HepG2 (cell line): ENCODE data around the gene IP6K1. TPM values are rescaled to one million over a fixed set of nuclear protein-coding genes. Genes with fewer than 3 reads are reported as not detected.
A peak's percentile ranks its signal among the peaks of the same experiment; 100 is the strongest.

Source experiments
- CC2D1A ChIP-seq: sonication (generic); formaldehyde crosslinking; IDR thresholded peaks from 2 replicates; pipeline ENCODE4 v1.8.1; 2023; ENCODE audit warnings: mild to moderate bottlenecking, missing genetic modification reagents
- KAT7 ChIP-seq: IDR thresholded peaks from 2 replicates; pipeline ENCODE4 v1.6.1; 2018; ENCODE audit warnings: borderline replicate concordance, missing compliant biosample characterization
- KDM3A ChIP-seq: IDR thresholded peaks from 2 replicates; pipeline ENCODE4 v1.6.1; 2018; ENCODE audit warnings: low read depth, missing compliant biosample characterization
- KDM5B ChIP-seq: sonication (generic); formaldehyde crosslinking; IDR thresholded peaks from 2 replicates; pipeline ENCODE4 v1.4.0; 2020; ENCODE audit warnings: missing genetic modification reagents, mild to moderate bottlenecking, borderline replicate concordance
- MAZ ChIP-seq, 2 experiments: sonication (generic) in 1 of 2; formaldehyde crosslinking in 1 of 2; IDR thresholded peaks; 2 replicates each; pipeline versions ENCODE4 v1.5.0 to v1.6.1; 2012 to 2020; ENCODE audit warnings: low read depth in 2 of 2, mild to moderate bottlenecking in 2 of 2, borderline replicate concordance in 1 of 2, improper control_type of control experiment in 1 of 2, low read length in 1 of 2, missing genetic modification reagents in 1 of 2, moderate library complexity in 1 of 2
- YY1 ChIP-seq: IDR thresholded peaks from 2 replicates; pipeline ENCODE4 v1.6.1; 2011; ENCODE audit warnings: low read length, low read depth, moderate library complexity, mild to moderate bottlenecking; ENCODE audit not compliant: insufficient read depth, insufficient replicate concordance
- ZNF143 ChIP-seq: sonication (generic); formaldehyde crosslinking; IDR thresholded peaks from 2 replicates; pipeline ENCODE4 v1.4.0; 2020; ENCODE audit warnings: missing genetic modification reagents
- ZNF296 ChIP-seq: sonication (generic); formaldehyde crosslinking; conservative IDR thresholded peaks from 2 replicates; pipeline ENCODE4 v1.5.0; 2020; ENCODE audit warnings: mild to moderate bottlenecking, missing genetic modification reagents
- ZNF326 ChIP-seq: sonication (generic); formaldehyde crosslinking; IDR thresholded peaks from 2 replicates; pipeline ENCODE4 v1.4.0; 2020; ENCODE audit warnings: missing genetic modification reagents, borderline replicate concordance
- ZNF552 ChIP-seq: sonication (generic); formaldehyde crosslinking; IDR thresholded peaks from 2 replicates; pipeline ENCODE4 v1.9.0; 2022; ENCODE audit warnings: missing genetic modification reagents, mild to moderate bottlenecking, borderline replicate concordance
- ZNF607 ChIP-seq: sonication (generic); formaldehyde crosslinking; IDR thresholded peaks from 2 replicates; pipeline ENCODE4 v1.5.1; 2020; ENCODE audit warnings: missing genetic modification reagents, mild to moderate bottlenecking, borderline replicate concordance
- ZSCAN20 ChIP-seq: sonication (generic); formaldehyde crosslinking; IDR thresholded peaks from 2 replicates; pipeline ENCODE4 v1.4.0; 2020; ENCODE audit warnings: missing genetic modification reagents, mild to moderate bottlenecking, borderline replicate concordance
- ZZZ3 ChIP-seq: sonication (generic); formaldehyde crosslinking; IDR thresholded peaks from 2 replicates; pipeline ENCODE4 v1.4.0; 2020; ENCODE audit warnings: missing genetic modification reagents, mild to moderate bottlenecking, borderline replicate concordance
- polyA plus RNA-seq, 8 experiments: library from polyadenylated mRNA; depleted of rRNA in 3 of 8; stranded (reverse) in 7 of 8; unstranded in 1 of 8; fragments of >200 nt; fragmentation: Illumina TruSeq in 4 of 8; extraction: Trizol in 4 of 8; gene quantifications; 2 replicates each; pipeline versions ENCODE4 v1.2.1 to v1.2.3, GENCODE V29; 2011 to 2016; ENCODE audit warnings: low read depth in 4 of 8, missing spikeins in 1 of 8, mixed read lengths in 1 of 8; ENCODE audit not compliant: insufficient read depth in 1 of 8
- total RNA-seq, 5 experiments: library from RNA; depleted of rRNA; stranded (reverse); fragments of >200 nt; fragmentation: Illumina TruSeq; extraction: Trizol; gene quantifications; 2 replicates each; pipeline ENCODE4 v1.2.3, GENCODE V29; 2016; ENCODE audit warnings: low read depth in 1 of 5
- TF ChIP-seq, protein P1 (sequence below): sonication (generic); formaldehyde crosslinking; IDR thresholded peaks from 2 replicates; pipeline ENCODE4 v1.4.0; 2020; ENCODE audit warnings: mild to moderate bottlenecking, low read depth, missing genetic modification reagents
- TF ChIP-seq, protein P2 (sequence below): sonication (generic); formaldehyde crosslinking; IDR thresholded peaks from 2 replicates; pipeline ENCODE4 v1.4.0; 2020; ENCODE audit warnings: missing genetic modification reagents
- TF ChIP-seq, protein P3 (sequence below): sonication (generic); formaldehyde crosslinking; IDR thresholded peaks from 2 replicates; pipeline ENCODE4 v1.4.0; 2020; ENCODE audit warnings: missing genetic modification reagents, borderline replicate concordance
- TF ChIP-seq, protein P4 (sequence below): sonication (generic); formaldehyde crosslinking; IDR thresholded peaks from 2 replicates; pipeline ENCODE4 v1.4.0; 2020; ENCODE audit warnings: low read depth, mild to moderate bottlenecking, missing genetic modification reagents

The IP6K1 gene
- total and polyA plus RNA-seq, 2 of the 13 experiments (the other 11 are each of a cell fraction or from before 2014, with no cell fraction given) = 17.7 to 29.7 TPM

DNA sequence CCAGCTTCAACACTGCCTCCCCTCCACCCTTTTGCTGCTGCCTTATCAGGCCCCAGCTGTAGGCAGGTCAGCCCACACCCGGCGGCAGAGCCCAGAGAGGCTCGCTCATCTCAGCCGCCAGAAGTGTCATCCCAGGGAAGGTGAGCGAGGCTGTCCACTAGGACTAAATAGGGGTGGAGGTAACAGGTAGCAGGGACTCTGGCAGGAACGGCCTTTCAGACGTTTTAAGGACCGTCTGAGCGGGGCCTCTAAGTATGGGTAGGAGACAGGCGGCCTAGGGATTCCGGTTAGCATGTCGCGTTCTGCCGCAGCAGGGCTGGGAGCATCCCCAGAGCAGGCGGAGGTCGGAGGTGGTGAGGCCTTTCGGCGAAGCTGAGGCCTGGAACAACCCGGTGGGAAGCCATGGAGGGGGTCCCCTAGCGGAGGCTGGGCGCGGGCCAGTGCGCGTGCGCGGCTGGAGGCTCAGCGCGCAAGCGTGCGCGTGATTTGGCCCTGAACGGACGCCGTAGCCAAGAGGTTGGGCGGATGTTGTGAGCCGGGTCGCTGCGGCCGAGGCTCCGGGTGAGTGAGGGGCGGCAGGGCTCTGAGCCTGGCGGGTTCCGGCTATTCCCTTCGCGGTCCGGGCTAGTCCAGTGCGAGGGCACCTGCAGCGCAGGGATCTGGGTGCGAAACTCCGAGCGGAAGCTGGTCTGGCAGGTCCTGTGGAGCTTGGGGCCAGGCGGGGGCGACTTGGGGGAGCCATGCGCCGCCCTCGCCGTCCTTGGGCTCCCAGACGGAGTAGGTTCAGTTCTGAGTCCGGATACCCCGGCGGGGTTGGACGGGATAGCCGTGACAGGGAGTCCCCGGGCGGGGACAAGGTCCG lies 97.1 kb downstream of the IP6K1 start, which contains the start of the genes MST1 and RNF123 (continued):
- 0 out of 2 replicates have a peak, but pooled peaks have one; percentile 34 for TF ChIP-seq ZNF607 (CRISPR knock-in tag)
- TF ChIP-seq KAT7 (CRISPR knock-in tag) = peak; percentile 42; the same call in 1 of the 2 replicates
- peak; percentile 55; the same call in 1 of the 2 replicates for TF ChIP-seq KDM5B (CRISPR knock-in tag)
- TF ChIP-seq, protein P1, sequence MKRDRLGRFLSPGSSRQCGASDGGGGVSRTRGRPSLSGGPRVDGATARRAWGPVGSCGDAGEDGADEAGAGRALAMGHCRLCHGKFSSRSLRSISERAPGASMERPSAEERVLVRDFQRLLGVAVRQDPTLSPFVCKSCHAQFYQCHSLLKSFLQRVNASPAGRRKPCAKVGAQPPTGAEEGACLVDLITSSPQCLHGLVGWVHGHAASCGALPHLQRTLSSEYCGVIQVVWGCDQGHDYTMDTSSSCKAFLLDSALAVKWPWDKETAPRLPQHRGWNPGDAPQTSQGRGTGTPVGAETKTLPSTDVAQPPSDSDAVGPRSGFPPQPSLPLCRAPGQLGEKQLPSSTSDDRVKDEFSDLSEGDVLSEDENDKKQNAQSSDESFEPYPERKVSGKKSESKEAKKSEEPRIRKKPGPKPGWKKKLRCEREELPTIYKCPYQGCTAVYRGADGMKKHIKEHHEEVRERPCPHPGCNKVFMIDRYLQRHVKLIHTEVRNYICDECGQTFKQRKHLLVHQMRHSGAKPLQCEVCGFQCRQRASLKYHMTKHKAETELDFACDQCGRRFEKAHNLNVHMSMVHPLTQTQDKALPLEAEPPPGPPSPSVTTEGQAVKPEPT (CRISPR knock-in tag) = 0 out of 2 replicates have a peak, but pooled peaks have one; percentile 51
- TF ChIP-seq, protein P2, sequence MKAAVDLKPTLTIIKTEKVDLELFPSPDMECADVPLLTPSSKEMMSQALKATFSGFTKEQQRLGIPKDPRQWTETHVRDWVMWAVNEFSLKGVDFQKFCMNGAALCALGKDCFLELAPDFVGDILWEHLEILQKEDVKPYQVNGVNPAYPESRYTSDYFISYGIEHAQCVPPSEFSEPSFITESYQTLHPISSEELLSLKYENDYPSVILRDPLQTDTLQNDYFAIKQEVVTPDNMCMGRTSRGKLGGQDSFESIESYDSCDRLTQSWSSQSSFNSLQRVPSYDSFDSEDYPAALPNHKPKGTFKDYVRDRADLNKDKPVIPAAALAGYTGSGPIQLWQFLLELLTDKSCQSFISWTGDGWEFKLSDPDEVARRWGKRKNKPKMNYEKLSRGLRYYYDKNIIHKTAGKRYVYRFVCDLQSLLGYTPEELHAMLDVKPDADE (CRISPR knock-in tag) = peak; percentile 20; the same call in 1 of the 2 replicates
- no peak for TF ChIP-seq ZNF296 (CRISPR knock-in tag)
- TF ChIP-seq KDM3A (CRISPR knock-in tag) = peak; percentile 55; the same call in 1 of the 2 replicates
- peak; percentile 26; the same call in 1 of the 2 replicates for TF ChIP-seq ZNF552
- TF ChIP-seq CC2D1A (CRISPR knock-in tag) = 0 out of 2 replicates have a peak, but pooled peaks have one; percentile 33
- TF ChIP-seq ZZZ3 (CRISPR knock-in tag) = peak; percentile 91; the same call in 1 of the 2 replicates
- TF ChIP-seq, protein P3, sequence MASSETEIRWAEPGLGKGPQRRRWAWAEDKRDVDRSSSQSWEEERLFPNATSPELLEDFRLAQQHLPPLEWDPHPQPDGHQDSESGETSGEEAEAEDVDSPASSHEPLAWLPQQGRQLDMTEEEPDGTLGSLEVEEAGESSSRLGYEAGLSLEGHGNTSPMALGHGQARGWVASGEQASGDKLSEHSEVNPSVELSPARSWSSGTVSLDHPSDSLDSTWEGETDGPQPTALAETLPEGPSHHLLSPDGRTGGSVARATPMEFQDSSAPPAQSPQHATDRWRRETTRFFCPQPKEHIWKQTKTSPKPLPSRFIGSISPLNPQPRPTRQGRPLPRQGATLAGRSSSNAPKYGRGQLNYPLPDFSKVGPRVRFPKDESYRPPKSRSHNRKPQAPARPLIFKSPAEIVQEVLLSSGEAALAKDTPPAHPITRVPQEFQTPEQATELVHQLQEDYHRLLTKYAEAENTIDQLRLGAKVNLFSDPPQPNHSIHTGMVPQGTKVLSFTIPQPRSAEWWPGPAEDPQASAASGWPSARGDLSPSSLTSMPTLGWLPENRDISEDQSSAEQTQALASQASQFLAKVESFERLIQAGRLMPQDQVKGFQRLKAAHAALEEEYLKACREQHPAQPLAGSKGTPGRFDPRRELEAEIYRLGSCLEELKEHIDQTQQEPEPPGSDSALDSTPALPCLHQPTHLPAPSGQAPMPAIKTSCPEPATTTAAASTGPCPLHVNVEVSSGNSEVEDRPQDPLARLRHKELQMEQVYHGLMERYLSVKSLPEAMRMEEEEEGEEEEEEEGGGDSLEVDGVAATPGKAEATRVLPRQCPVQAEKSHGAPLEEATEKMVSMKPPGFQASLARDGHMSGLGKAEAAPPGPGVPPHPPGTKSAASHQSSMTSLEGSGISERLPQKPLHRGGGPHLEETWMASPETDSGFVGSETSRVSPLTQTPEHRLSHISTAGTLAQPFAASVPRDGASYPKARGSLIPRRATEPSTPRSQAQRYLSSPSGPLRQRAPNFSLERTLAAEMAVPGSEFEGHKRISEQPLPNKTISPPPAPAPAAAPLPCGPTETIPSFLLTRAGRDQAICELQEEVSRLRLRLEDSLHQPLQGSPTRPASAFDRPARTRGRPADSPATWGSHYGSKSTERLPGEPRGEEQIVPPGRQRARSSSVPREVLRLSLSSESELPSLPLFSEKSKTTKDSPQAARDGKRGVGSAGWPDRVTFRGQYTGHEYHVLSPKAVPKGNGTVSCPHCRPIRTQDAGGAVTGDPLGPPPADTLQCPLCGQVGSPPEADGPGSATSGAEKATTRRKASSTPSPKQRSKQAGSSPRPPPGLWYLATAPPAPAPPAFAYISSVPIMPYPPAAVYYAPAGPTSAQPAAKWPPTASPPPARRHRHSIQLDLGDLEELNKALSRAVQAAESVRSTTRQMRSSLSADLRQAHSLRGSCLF (CRISPR knock-in tag) = 0 out of 2 replicates have a peak, but pooled peaks have one; percentile 50
- TF ChIP-seq, protein P4, sequence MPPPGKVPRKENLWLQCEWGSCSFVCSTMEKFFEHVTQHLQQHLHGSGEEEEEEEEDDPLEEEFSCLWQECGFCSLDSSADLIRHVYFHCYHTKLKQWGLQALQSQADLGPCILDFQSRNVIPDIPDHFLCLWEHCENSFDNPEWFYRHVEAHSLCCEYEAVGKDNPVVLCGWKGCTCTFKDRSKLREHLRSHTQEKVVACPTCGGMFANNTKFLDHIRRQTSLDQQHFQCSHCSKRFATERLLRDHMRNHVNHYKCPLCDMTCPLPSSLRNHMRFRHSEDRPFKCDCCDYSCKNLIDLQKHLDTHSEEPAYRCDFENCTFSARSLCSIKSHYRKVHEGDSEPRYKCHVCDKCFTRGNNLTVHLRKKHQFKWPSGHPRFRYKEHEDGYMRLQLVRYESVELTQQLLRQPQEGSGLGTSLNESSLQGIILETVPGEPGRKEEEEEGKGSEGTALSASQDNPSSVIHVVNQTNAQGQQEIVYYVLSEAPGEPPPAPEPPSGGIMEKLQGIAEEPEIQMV (CRISPR knock-in tag) = peak; percentile 97
- TF ChIP-seq MAZ (IDR thresholded peaks at IDR 0.05; ENCODE audit: borderline replicate concordance, low read depth, low read length) = no peak
- peak; percentile 70 for TF ChIP-seq MAZ (CRISPR knock-in tag; IDR thresholded peaks at IDR 0.05; ENCODE audit: low read depth)
- TF ChIP-seq ZNF143 (CRISPR knock-in tag) = 0 out of 2 replicates have a peak, but pooled peaks have one; percentile 20
- peak; percentile 83 for TF ChIP-seq YY1
- no peak for TF ChIP-seq ZSCAN20
- TF ChIP-seq ZNF326 (CRISPR knock-in tag) = peak; percentile 62; the same call in 1 of the 2 replicates
